HG03103 (cell line): ENCODE data around the gene GIT2.
"Not testable (repeated sequence)": the region's sequence is repeated elsewhere in the genome, so short reads cannot be mapped to it uniquely, and the experiment has no call there.

Experiments used
- ATAC-seq: cut with Tn5 transposase; IDR thresholded peaks from one replicate; pipeline ENCODE4 v1.9.1; 2021; ENCODE audit warnings: low read depth; ENCODE audit not compliant: unreplicated experiment

The GIT2 gene

GRCh38 chr12:109949089-109949488 is 47.1 kb downstream of the GIT2 start:
- ATAC-seq, result no peak

DNA sequence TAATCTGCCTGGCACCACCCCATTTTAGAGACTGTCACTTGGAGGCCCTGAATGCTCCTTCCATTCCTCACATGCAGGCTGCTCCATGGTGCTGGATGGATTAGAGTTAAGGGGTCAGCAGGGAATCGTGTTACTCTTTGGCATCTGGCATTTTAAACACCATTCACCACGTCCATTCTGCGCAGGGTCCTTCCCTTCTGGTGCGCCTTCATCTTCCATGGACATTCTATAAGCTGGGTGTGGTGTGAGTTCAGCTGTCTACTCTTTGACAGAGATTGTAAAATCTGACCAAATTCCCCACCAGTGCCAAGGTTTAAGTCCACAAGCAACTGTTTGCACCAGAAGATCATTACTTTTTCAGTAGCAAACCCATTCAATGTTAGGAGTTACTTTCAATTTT is 47.8 kb downstream of the GIT2 start:
- no peak for ATAC-seq

- ATAC-seq, result no peak
Measured at GRCh38 chr12:109947521-109947920, 48.6 kb downstream of the GIT2 start.

DNA sequence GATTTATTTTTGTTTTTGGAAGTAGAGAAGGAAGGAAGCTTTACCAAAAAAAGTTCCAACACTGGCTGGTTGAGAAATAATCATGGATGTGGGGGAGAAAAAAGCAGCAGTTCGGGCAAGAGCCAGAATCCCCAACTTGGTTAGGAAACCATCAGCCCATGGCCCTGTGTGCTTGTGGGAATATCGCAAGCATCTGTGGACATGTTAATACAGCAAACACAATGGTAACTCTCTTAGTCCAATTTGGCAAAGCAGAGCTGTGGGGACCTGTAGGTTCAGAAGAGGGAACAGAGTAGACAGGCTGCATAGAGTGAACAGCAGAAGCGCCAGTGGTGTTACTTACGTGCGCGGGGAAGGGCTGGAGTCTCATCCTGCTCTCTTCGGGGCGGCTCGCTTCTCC is 49.3 kb downstream of the GIT2 start:
- ATAC-seq, result no peak

- no peak for ATAC-seq
Measured at GRCh38 chr12:109946505-109946904, 49.7 kb downstream of the GIT2 start.

- ATAC-seq, result no peak
Measured at GRCh38 chr12:109944561-109945359, 51.4 kb downstream of the GIT2 start.

- ATAC-seq, result no peak
Measured at GRCh38 chr12:109943811-109944210, 52.4 kb downstream of the GIT2 start.

DNA sequence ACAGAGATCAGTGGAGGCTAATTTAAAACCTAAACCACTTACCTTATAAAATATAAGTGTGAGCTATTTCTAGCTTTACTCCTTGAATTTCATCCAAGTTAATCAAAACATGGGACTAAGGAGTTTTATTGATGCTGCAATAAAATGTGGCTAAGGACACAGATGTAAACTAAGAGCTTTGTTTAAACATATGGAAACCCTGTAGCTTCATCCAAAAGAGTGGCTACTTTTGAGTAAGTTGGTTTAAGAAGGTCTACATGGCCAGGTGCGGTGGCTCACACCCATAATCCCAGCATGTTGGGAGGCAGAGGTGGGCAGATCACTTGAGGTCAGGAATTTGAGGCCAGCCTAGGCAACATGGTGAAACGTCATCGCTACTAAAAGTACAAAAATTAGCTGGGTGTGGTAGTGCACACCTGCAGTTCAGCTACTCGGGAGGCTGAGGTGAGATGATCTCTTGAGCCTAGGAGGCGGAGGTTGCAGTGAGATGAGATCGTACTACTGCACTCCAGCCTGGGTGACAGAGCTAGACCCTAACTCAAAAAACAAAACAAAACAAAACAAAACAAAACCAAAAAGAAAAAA is 55.7 kb downstream of the GIT2 start:
- no peak for ATAC-seq

GRCh38 chr12:109939504-109939903 is 56.7 kb downstream of the GIT2 start:
- ATAC-seq, result no peak

DNA sequence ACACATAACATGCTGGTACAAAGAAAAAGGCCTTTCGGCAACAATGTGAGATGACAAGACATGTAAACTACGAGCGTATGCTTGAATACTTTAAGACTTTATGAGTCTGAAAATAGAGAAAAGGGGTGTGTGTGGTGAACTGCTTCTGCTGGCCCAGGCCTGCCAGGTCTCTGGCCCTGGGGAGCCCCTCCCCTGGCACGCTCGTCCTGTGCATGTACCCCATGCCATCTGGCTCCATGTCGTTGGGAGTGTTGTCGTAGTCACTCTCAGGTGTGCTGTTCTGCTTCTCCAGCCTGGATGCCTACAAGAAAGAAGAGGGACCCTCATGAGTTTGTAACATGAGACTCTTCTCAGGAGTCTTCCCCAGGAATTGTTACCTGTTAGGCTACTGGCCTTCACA is 57.2 kb downstream of the GIT2 start:
- no peak for ATAC-seq

GRCh38 chr12:109937371-109937770 is 58.8 kb downstream of the GIT2 start:
- ATAC-seq, result no peak

GRCh38 chr12:109934026-109934425 is 62.1 kb downstream of the GIT2 start:
- ATAC-seq, result no peak

- ATAC-seq, result no peak
Measured at GRCh38 chr12:109932878-109933503, 63.2 kb downstream of the GIT2 start.

DNA sequence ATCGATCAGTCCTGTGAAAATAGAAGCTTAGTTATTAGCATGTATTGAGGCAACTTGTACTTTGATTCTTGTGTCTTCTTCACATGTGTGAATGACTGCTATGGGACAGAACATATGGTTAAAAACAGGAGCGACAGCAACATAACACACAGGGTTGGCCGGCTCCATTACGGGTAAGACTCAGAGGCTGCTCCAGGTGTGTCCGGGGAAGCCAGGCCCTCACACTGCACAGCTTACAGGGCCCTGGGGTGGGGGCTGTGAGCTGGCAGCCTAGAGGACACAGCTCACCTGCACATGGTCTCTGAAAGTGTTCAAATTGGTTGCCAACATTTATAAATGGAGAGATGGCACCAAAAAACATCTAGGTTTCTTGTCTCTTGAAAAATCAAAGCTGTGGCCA is 65.0 kb downstream of the GIT2 start:
- no peak for ATAC-seq

DNA sequence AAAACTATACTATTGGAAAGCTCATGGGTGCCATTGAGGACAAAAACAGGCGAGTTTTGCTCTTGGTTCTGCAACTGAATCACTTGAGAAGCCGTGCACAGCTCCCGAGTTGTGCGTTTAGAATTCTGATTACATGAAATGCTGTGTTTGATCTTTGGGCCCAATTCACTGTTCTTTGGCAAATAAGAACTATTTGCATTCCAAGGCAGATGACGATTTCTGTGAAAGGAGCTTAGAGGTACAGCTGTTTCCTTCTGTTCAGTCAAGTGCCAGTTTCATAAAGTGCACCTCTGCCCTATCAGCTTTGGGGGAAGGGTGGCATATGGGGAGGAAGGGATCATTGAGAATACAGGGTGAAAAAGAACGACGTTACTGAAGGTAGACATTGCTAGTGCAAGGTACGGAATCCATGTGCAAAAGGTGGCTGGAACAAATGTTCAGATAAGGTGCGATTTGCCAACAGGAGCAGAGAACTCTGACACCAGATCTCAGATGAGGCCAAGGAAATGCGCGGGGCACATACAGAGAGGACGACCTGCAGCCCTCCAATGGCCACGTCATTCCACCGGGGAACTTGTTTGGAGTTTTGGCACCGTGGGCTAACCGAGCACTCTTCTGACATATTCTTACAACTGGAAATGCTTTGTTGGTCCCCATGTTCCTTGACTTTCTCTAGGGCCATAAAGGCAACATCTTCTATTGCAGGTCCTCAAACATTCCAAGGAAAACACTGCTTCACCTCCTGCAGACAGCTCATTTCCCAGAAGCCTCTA is 66.0 kb downstream of the GIT2 start:
- no peak for ATAC-seq

DNA sequence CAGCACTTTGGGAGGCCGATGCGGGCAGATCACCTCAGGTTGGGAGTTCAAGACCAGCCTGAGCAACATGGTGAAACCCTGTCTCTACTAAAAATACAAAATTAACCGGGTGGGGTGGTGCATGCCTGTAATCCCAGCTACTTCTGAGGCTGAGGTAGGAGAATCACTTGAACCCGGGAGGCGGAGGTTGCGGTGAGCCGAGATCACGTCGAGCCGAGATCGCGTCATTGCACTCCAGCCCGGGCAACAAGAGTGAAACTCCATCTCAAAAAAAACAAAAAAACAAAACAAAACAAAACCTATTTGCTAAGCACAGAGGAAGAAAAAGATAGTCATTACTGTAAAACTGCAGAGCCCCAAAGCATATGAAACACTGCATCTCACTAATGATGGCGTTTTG is 66.8 kb downstream of the GIT2 start:
- not testable (repeated sequence) for ATAC-seq

DNA sequence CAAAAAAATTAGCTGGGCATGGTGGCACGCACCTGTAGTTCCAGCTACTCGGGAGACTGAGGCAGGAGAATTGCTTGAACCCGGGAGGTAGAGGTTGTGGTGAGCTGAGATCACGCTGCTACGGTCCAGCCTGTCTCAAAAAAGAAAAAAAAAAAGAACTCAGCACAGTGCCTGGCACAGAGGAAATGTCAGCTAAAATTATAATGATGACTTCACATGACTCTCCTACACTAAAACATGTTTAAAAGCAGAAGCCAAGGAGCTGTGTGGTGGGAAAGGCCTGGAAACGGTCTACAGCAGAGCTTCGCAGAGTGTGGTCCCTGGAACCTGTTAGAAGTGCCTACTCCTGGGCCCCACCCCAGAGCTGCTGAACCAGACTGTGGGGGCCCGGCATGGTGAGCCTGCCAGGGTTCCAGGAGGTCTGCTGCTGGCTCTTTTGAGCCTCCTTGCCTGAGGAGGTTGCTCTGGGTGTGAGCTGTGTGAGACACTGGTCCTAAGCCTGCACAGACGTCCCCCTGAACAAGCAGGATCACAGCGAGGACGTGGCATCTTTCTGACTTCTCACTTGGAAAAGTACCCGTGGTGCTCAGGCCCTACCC is 68.0 kb downstream of the GIT2 start:
- ATAC-seq, result no peak

- no peak for ATAC-seq
Measured at GRCh38 chr12:109927622-109928021, 68.5 kb downstream of the GIT2 start.

- ATAC-seq, result no peak
Measured at GRCh38 chr12:109926488-109927210, 69.5 kb downstream of the GIT2 start.

DNA sequence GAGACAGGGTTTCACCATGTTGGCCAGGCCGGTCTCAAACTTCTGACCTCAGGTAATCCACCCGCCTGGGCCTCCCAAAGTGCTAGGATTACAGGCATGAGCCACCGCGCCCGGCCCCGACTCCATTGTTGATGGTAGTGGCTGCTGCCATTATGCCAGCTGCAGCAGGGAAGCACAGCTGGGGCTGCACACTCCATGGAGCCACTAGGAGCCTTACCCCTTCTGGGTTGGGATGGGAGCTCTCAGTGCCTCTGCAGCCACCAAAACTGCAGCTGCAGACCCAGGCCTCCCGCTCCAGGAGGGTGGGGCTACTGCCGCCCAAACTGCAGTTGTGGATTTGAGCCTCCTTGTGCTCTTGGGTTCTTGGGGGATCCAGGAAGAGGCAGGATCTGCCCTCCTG is 70.2 kb downstream of the GIT2 start:
- no peak for ATAC-seq
